HepG2 (cell line): ENCODE results near the gene NRDE2. TPM values are rescaled to one million over a fixed set of nuclear protein-coding genes. Genes with fewer than 3 reads are reported as not detected.

Experiments
- BCL6 ChIP-seq: IDR thresholded peaks from 2 replicates; pipeline ENCODE4 v1.6.1; 2016; ENCODE audit warnings: missing genetic modification reagents, missing compliant biosample characterization
- HNRNPK ChIP-seq: fragments of 200-400 bp; formaldehyde crosslinking; IDR thresholded peaks from 2 replicates; pipeline ENCODE4 v1.6.1; 2018; ENCODE audit warnings: low read length, low read depth, moderate library complexity, mild to moderate bottlenecking; ENCODE audit not compliant: poor library complexity, severe bottlenecking
- MLLT10 ChIP-seq: sonication (generic); formaldehyde crosslinking; IDR thresholded peaks from 2 replicates; pipeline ENCODE4 v1.4.0; 2020; ENCODE audit warnings: missing genetic modification reagents
- PRMT3 ChIP-seq: sonication (generic); formaldehyde crosslinking; IDR thresholded peaks from 2 replicates; pipeline ENCODE4 v1.8.1; 2022; ENCODE audit warnings: low read depth, mild to moderate bottlenecking, moderate library complexity, missing genetic modification reagents, borderline replicate concordance
- SCMH1 ChIP-seq: sonication (generic); formaldehyde crosslinking; IDR thresholded peaks from 2 replicates; pipeline ENCODE4 v1.9.0; 2021; ENCODE audit warnings: missing genetic modification reagents, mild to moderate bottlenecking, borderline replicate concordance
- SMAD3 ChIP-seq: sonication (generic); formaldehyde crosslinking; IDR thresholded peaks from 2 replicates; pipeline ENCODE4 v1.4.0; 2020; ENCODE audit warnings: missing genetic modification reagents
- TEAD2 ChIP-seq: sonication (generic); formaldehyde crosslinking; IDR thresholded peaks from 2 replicates; pipeline ENCODE4 v1.9.0; 2021; ENCODE audit warnings: missing genetic modification reagents
- ZFP37 ChIP-seq: sonication (generic); formaldehyde crosslinking; IDR thresholded peaks from 2 replicates; pipeline ENCODE4 v1.4.0; 2020; ENCODE audit warnings: missing genetic modification reagents, borderline replicate concordance
- ZFP90 ChIP-seq: sonication (generic); formaldehyde crosslinking; IDR thresholded peaks from 2 replicates; pipeline ENCODE4 v1.8.0; 2022; ENCODE audit warnings: missing genetic modification reagents, mild to moderate bottlenecking, inconsistent platforms, borderline replicate concordance
- ZNF33B ChIP-seq: sonication (generic); formaldehyde crosslinking; IDR thresholded peaks from 2 replicates; pipeline ENCODE4 v1.5.1; 2020; ENCODE audit warnings: mild to moderate bottlenecking, missing genetic modification reagents
- ZNF34 ChIP-seq: sonication (generic); formaldehyde crosslinking; IDR thresholded peaks from 2 replicates; pipeline ENCODE4 v1.4.0; 2020; ENCODE audit warnings: mild to moderate bottlenecking, missing genetic modification reagents, borderline replicate concordance
- ZNF615 ChIP-seq: sonication (generic); formaldehyde crosslinking; IDR thresholded peaks from 2 replicates; pipeline ENCODE4 v1.5.0; 2020; ENCODE audit warnings: mild to moderate bottlenecking, missing genetic modification reagents, borderline replicate concordance
- ZNF839 ChIP-seq: sonication (generic); formaldehyde crosslinking; IDR thresholded peaks from 2 replicates; pipeline ENCODE4 v1.4.0; 2020; ENCODE audit warnings: missing genetic modification reagents, mild to moderate bottlenecking, borderline replicate concordance
- polyA plus RNA-seq, 8 experiments: library from polyadenylated mRNA; depleted of rRNA in 3 of 8; stranded (reverse) in 7 of 8; unstranded in 1 of 8; fragments of >200 nt; fragmentation: Illumina TruSeq in 4 of 8; extraction: Trizol in 4 of 8; gene quantifications; 2 replicates each; pipeline versions ENCODE4 v1.2.1 to v1.2.3, GENCODE V29; 2011 to 2016; ENCODE audit warnings: low read depth in 4 of 8, missing spikeins in 1 of 8, mixed read lengths in 1 of 8; ENCODE audit not compliant: insufficient read depth in 1 of 8
- total RNA-seq, 5 experiments: library from RNA; depleted of rRNA; stranded (reverse); fragments of >200 nt; fragmentation: Illumina TruSeq; extraction: Trizol; gene quantifications; 2 replicates each; pipeline ENCODE4 v1.2.3, GENCODE V29; 2016; ENCODE audit warnings: low read depth in 1 of 5
- TF ChIP-seq, protein P1 (sequence below): sonication (generic); formaldehyde crosslinking; IDR thresholded peaks from 2 replicates; pipeline ENCODE4 v1.8.0; 2022; ENCODE audit warnings: mild to moderate bottlenecking, missing genetic modification reagents, moderate library complexity
- TF ChIP-seq, protein P2 (sequence below): sonication (generic); formaldehyde crosslinking; IDR thresholded peaks from 2 replicates; pipeline ENCODE4 v1.4.0; 2020; ENCODE audit warnings: mild to moderate bottlenecking, missing genetic modification reagents
- TF ChIP-seq, protein P3 (sequence below): sonication (generic); formaldehyde crosslinking; conservative IDR thresholded peaks from 2 replicates; pipeline ENCODE4 v1.5.0; 2020; ENCODE audit warnings: missing genetic modification reagents
- TF ChIP-seq, protein P4 (sequence below): fragments of 450-650 bp; IDR thresholded peaks from 2 replicates; pipeline ENCODE4 v1.6.1; 2017
- TF ChIP-seq, protein P5 (sequence below): sonication (generic); formaldehyde crosslinking; IDR thresholded peaks from 2 replicates; pipeline ENCODE4 v1.5.1; 2020; ENCODE audit warnings: mild to moderate bottlenecking, moderate library complexity, missing genetic modification reagents

NRDE2 gene
- total and polyA plus RNA-seq, 2 of the 13 experiments (the other 11 are each of a cell fraction or from before 2014, with no cell fraction given) = 5.6 to 12.5 TPM

DNA sequence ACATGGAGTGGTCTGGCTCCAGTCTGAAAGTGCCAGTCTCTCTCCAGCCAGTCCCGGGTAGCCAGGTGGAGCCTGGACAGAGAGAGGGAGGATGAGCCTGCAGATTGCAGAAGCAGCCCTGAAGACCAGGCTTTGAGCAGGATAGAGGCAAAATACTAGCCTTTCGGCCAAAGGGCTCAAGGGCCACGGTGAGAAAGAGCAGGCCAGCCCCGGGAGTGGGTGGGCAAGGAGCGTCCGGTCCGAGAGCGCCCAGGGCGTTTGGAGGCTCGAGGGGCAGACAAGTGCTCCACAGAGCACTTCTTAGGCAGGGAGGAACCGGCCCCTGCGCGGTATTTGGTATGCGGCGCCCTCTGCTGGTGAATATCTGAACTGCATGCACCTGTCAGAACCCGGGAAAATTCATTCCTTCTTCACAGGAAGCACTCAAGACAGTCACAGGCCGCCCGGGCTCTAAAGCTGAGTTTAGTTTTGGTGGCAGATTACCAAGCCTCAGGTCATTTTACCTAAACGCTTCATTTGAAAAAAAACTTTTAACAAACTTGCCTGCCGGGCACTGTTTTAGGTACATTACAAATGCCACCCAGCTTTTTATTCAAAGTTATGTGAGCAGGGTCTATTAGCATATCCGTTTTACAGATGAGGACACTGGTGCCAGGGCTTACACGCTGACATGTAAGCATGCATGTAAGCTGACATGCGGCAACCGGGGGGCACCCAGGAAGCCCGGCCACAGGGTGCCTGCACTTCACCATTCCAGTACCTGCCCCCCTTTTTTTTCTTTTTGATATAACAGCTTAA lies 96.4 kb downstream of the NRDE2 start (continued):
- TF ChIP-seq ZNF33B (CRISPR knock-in tag) (no peak), TEAD2 (CRISPR knock-in tag) (no peak), ZFP90 (peak; percentile 67; the same call in 1 of the 2 replicates), HNRNPK (no peak), BCL6 (CRISPR knock-in tag) (no peak), SMAD3 (0 out of 2 replicates have a peak, but pooled peaks have one; percentile 48), ZNF839 (CRISPR knock-in tag) (no peak), ZNF615 (CRISPR knock-in tag) (no peak), ZNF34 (CRISPR knock-in tag) (no peak), ZFP37 (CRISPR knock-in tag) (no peak), MLLT10 (no peak), PRMT3 (CRISPR knock-in tag) (no peak), SCMH1 (CRISPR knock-in tag) (no peak)
- TF ChIP-seq, protein P1, sequence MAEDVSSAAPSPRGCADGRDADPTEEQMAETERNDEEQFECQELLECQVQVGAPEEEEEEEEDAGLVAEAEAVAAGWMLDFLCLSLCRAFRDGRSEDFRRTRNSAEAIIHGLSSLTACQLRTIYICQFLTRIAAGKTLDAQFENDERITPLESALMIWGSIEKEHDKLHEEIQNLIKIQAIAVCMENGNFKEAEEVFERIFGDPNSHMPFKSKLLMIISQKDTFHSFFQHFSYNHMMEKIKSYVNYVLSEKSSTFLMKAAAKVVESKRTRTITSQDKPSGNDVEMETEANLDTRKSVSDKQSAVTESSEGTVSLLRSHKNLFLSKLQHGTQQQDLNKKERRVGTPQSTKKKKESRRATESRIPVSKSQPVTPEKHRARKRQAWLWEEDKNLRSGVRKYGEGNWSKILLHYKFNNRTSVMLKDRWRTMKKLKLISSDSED (CRISPR knock-in tag) = no peak
- TF ChIP-seq, protein P2, sequence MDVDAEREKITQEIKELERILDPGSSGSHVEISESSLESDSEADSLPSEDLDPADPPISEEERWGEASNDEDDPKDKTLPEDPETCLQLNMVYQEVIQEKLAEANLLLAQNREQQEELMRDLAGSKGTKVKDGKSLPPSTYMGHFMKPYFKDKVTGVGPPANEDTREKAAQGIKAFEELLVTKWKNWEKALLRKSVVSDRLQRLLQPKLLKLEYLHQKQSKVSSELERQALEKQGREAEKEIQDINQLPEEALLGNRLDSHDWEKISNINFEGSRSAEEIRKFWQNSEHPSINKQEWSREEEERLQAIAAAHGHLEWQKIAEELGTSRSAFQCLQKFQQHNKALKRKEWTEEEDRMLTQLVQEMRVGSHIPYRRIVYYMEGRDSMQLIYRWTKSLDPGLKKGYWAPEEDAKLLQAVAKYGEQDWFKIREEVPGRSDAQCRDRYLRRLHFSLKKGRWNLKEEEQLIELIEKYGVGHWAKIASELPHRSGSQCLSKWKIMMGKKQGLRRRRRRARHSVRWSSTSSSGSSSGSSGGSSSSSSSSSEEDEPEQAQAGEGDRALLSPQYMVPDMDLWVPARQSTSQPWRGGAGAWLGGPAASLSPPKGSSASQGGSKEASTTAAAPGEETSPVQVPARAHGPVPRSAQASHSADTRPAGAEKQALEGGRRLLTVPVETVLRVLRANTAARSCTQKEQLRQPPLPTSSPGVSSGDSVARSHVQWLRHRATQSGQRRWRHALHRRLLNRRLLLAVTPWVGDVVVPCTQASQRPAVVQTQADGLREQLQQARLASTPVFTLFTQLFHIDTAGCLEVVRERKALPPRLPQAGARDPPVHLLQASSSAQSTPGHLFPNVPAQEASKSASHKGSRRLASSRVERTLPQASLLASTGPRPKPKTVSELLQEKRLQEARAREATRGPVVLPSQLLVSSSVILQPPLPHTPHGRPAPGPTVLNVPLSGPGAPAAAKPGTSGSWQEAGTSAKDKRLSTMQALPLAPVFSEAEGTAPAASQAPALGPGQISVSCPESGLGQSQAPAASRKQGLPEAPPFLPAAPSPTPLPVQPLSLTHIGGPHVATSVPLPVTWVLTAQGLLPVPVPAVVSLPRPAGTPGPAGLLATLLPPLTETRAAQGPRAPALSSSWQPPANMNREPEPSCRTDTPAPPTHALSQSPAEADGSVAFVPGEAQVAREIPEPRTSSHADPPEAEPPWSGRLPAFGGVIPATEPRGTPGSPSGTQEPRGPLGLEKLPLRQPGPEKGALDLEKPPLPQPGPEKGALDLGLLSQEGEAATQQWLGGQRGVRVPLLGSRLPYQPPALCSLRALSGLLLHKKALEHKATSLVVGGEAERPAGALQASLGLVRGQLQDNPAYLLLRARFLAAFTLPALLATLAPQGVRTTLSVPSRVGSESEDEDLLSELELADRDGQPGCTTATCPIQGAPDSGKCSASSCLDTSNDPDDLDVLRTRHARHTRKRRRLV (CRISPR knock-in tag) = no peak
- TF ChIP-seq, protein P3, sequence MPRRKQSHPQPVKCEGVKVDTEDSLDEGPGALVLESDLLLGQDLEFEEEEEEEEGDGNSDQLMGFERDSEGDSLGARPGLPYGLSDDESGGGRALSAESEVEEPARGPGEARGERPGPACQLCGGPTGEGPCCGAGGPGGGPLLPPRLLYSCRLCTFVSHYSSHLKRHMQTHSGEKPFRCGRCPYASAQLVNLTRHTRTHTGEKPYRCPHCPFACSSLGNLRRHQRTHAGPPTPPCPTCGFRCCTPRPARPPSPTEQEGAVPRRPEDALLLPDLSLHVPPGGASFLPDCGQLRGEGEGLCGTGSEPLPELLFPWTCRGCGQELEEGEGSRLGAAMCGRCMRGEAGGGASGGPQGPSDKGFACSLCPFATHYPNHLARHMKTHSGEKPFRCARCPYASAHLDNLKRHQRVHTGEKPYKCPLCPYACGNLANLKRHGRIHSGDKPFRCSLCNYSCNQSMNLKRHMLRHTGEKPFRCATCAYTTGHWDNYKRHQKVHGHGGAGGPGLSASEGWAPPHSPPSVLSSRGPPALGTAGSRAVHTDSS (CRISPR knock-in tag) = no peak
- TF ChIP-seq, protein P4, sequence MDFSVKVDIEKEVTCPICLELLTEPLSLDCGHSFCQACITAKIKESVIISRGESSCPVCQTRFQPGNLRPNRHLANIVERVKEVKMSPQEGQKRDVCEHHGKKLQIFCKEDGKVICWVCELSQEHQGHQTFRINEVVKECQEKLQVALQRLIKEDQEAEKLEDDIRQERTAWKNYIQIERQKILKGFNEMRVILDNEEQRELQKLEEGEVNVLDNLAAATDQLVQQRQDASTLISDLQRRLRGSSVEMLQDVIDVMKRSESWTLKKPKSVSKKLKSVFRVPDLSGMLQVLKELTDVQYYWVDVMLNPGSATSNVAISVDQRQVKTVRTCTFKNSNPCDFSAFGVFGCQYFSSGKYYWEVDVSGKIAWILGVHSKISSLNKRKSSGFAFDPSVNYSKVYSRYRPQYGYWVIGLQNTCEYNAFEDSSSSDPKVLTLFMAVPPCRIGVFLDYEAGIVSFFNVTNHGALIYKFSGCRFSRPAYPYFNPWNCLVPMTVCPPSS = no peak
- TF ChIP-seq, protein P5, sequence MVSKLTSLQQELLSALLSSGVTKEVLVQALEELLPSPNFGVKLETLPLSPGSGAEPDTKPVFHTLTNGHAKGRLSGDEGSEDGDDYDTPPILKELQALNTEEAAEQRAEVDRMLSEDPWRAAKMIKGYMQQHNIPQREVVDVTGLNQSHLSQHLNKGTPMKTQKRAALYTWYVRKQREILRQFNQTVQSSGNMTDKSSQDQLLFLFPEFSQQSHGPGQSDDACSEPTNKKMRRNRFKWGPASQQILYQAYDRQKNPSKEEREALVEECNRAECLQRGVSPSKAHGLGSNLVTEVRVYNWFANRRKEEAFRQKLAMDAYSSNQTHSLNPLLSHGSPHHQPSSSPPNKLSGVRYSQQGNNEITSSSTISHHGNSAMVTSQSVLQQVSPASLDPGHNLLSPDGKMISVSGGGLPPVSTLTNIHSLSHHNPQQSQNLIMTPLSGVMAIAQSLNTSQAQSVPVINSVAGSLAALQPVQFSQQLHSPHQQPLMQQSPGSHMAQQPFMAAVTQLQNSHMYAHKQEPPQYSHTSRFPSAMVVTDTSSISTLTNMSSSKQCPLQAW (CRISPR knock-in tag) = peak; percentile 60; the same call in 1 of the 2 replicates
